GM18907 (cell line): ENCODE results near the gene PPIP5K2.
"Not testable (repeated sequence)": the region's sequence is repeated elsewhere in the genome, so short reads cannot be mapped to it uniquely, and the experiment has no call there.

ENCODE experiments used
- ATAC-seq: cut with Tn5 transposase; IDR thresholded peaks from one replicate; pipeline ENCODE4 v1.9.1; 2021; ENCODE audit warnings: mild to moderate bottlenecking, moderate library complexity; ENCODE audit not compliant: unreplicated experiment

Gene PPIP5K2

GRCh38 chr5:103205991-103206700, 86.0 kb downstream of the PPIP5K2 start:
- ATAC-seq = no peak

GRCh38 chr5:103207011-103207410, 86.9 kb downstream of the PPIP5K2 start:
- ATAC-seq = no peak

GRCh38 chr5:103207653-103208052, 87.6 kb downstream of the PPIP5K2 start:
- ATAC-seq = no peak

GRCh38 chr5:103208460-103208859, 88.4 kb downstream of the PPIP5K2 start:
- no peak for ATAC-seq

GRCh38 chr5:103209065-103209464, 89.0 kb downstream of the PPIP5K2 start:
- ATAC-seq = no peak

- ATAC-seq = no peak
These were observed 90.9 kb downstream of the PPIP5K2 start for GRCh38 chr5:103210952-103211351.

- peak; percentile 91 for ATAC-seq
These were observed 91.8 kb downstream of the PPIP5K2 start for GRCh38 chr5:103211576-103212561.

GRCh38 chr5:103216137-103216536, 96.0 kb downstream of the PPIP5K2 start:
- ATAC-seq = no peak

GRCh38 chr5:103216697-103217096, 96.6 kb downstream of the PPIP5K2 start:
- ATAC-seq = no peak

- no peak for ATAC-seq
These were observed 97.0 kb downstream of the PPIP5K2 start for GRCh38 chr5:103217101-103217500.

GRCh38 chr5:103218164-103218563, 98.1 kb downstream of the PPIP5K2 start:
- no peak for ATAC-seq

- not testable (repeated sequence) for ATAC-seq
These were observed 99.0 kb downstream of the PPIP5K2 start for GRCh38 chr5:103219074-103219473.

GRCh38 chr5:103223031-103223955, 103.2 kb downstream of the PPIP5K2 start:
- no peak for ATAC-seq

- ATAC-seq = peak; percentile 96
These were observed 104.2 kb downstream of the PPIP5K2 start for GRCh38 chr5:103224118-103224893.

GRCh38 chr5:103224894-103225246, 104.8 kb downstream of the PPIP5K2 start:
- no peak for ATAC-seq

GRCh38 chr5:103228061-103228460, 108.0 kb downstream of the PPIP5K2 start:
- ATAC-seq = no peak

- ATAC-seq = no peak
These were observed 108.5 kb downstream of the PPIP5K2 start for GRCh38 chr5:103228588-103228987.

- peak; percentile 90 for ATAC-seq
These were observed 112.4 kb downstream of the PPIP5K2 start for GRCh38 chr5:103232393-103232999.

GRCh38 chr5:103234239-103234975, 114.3 kb downstream of the PPIP5K2 start:
- ATAC-seq = no peak
